Nephron (organoid): ENCODE measurements around the gene COX19.

Source experiments
- H3K27ac Mint-ChIP-seq, 3 experiments: 2 replicates each; pipeline ENCODE4 v1.8.0; 2020; ENCODE audit warnings: mixed read lengths in 3 of 3, mild to moderate bottlenecking in 2 of 3, moderate library complexity in 1 of 3
- H3K27me3 Mint-ChIP-seq: 2 replicates; pipeline ENCODE4 v1.8.0; 2021; ENCODE audit warnings: low read depth, mild to moderate bottlenecking, moderate library complexity, mixed read lengths
- H3K36me3 Mint-ChIP-seq: 2 replicates; pipeline ENCODE4 v1.8.0; 2020; ENCODE audit warnings: low read depth, mixed read lengths
- H3K4me1 Mint-ChIP-seq: 2 replicates; pipeline ENCODE4 v1.8.0; 2020; ENCODE audit warnings: mixed read lengths
- H3K4me3 Mint-ChIP-seq, 3 experiments: 2 replicates each; pipeline ENCODE4 v1.8.0; 2020; ENCODE audit warnings: mild to moderate bottlenecking in 3 of 3, mixed read lengths in 3 of 3, moderate library complexity in 2 of 3
- H3K9me3 Mint-ChIP-seq: 2 replicates; pipeline ENCODE4 v1.8.0; 2020; ENCODE audit warnings: mixed read lengths
- TF ChIP-seq, protein P1 (sequence below), 3 experiments: fragments of 200-600 bp; sonication (generic); IDR thresholded peaks; one replicate each; pipeline ENCODE4 v1.5.0; 2021; ENCODE audit warnings: antibody characterized with exemption in 3 of 3; ENCODE audit not compliant: unreplicated experiment in 3 of 3

The COX19 gene

DNA sequence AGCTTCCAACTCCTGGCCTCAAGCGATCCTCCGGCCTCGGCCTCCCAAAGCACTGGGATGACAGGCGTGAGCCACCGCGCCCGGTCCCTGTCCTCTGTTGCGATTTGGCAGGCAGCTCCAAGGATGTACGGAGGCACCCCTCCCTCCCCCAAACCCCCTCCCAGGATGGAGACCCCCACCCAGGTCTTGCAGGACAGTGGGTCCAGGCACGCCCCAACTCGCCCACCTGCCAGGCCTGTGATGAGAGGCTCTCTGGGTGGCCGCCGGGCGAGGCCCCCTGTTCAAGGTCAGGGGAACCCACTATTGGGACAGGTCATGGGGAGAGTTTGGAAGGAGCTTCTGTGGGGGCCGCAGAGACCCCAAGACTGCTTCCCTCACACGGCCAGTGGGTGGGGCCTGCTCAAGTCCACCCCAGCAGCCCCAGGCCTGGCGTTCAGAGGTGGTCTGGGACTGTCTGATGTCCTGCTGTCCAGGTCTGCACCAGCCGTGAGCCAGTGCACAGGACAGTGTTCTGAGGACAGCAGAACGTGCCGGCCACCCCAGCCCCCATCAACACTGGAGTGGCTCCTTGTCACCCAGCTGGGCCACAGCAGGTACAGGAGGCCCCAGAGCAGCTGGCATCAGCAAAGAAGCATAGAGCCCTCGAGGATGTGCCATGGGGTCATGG is 23.3 kb downstream of the COX19 start:
- H3K4me1 Mint-ChIP-seq, result no peaks in the 10 kb centered on the region
- H3K27me3 Mint-ChIP-seq, result peaks cover 35% of the 10 kb centered on the region
- H3K36me3 Mint-ChIP-seq, result no peaks in the 10 kb centered on the region
- H3K4me3 Mint-ChIP-seq, result peak overlapping the region in 1 of 3 experiments; percentile 52
- no peaks in the 10 kb centered on the region for H3K9me3 Mint-ChIP-seq
- TF ChIP-seq, protein P1, sequence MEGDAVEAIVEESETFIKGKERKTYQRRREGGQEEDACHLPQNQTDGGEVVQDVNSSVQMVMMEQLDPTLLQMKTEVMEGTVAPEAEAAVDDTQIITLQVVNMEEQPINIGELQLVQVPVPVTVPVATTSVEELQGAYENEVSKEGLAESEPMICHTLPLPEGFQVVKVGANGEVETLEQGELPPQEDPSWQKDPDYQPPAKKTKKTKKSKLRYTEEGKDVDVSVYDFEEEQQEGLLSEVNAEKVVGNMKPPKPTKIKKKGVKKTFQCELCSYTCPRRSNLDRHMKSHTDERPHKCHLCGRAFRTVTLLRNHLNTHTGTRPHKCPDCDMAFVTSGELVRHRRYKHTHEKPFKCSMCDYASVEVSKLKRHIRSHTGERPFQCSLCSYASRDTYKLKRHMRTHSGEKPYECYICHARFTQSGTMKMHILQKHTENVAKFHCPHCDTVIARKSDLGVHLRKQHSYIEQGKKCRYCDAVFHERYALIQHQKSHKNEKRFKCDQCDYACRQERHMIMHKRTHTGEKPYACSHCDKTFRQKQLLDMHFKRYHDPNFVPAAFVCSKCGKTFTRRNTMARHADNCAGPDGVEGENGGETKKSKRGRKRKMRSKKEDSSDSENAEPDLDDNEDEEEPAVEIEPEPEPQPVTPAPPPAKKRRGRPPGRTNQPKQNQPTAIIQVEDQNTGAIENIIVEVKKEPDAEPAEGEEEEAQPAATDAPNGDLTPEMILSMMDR (IDR thresholded peaks at IDR 0.05; ENCODE audit: unreplicated experiment in 3 of 3), result no peak
- no peak overlapping the region for H3K27ac Mint-ChIP-seq

DNA sequence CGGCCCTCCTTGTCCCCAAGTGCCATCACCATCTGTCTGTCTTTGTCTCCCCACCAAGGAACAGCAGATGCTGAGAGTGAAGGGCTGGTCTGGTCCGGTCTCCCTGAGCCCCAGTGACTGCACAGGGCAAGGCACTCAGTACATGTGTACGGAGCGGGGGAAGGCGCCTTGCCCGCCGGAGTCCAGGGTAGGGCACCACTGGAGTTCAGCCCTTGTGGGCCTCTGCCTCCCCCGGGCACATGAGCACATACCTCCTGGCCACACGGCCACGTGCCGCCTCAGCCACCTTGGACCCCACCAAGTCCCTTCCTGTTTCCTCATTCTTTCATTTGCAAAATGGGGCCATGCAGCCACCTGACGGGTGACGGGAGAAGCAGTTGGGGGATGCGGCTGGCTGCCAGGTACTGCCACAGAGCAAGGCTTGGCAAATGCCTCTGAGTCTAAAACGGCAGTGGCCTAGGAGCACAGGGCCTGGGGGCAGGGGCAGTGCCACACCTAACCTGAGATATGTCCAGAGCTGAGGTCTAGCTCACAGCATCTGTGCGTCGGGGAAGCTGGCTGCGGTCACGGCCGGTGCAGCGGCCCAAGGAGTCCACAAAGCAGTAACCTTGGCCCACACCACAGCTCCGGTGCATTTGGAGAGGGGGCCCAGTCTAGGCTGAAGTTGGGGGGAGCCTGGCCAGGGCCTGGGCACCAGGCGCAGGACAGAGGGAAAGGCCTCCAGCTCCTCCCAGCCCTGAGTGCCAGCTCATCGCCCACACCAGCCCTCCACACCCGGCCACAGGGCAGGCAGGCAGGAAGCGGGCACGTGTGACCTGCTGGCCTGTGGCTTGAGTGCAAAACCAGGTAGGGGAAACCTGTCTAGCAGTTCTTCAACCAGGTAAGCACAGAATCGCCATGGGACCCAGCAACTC is 26.1 kb downstream of the COX19 start:
- Mint-ChIP-seq H3K27ac (no peak overlapping the region), H3K27me3 (peaks cover 20% of the 10 kb centered on the region), H3K9me3 (no peaks in the 10 kb centered on the region), H3K4me1 (no peaks in the 10 kb centered on the region), H3K36me3 (no peaks in the 10 kb centered on the region), H3K4me3 (no peak overlapping the region)
- TF ChIP-seq, protein P1 (IDR thresholded peaks at IDR 0.05; ENCODE audit: unreplicated experiment in 3 of 3), result no peak

DNA sequence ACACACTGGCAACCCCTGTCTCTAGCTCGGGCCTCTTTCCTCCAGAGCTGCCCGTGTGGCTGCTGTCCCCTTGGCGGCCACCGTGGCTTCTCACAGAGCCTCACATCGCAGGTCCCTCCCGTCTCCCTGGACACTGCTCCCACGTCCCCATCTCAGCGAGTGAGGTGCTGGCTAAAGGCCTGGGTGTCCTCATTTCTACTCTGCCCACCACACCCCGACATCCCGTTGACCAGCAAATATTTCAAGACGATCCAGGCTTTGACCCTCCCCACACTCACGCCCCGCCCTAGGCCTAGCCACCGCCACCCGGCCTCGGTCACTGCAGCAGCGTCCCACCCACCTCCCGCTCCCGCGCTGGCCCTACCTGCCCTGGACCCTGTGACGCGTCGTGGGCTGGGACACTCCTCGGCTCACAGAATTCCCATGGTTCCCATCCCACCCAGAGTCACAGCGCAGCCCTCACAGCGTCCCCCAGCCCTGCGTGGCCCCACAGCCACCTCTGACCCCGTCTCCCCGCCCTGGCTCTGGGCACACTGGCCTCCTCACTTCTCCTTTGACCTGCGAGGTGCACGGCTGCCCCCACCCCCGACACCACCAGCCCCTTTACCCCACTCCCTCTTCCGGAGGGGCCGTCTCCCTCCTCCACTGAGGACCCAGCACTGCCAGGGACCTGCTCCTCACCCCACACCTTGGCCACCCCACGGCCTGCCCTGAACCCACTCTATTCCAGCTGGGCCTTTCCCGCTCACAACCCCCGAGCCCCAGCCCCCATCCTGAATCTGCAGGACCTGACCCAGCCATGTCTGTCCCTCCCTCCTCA is 27.7 kb downstream of the COX19 start:
- Mint-ChIP-seq H3K9me3 (no peaks in the 10 kb centered on the region), H3K4me1 (no peaks in the 10 kb centered on the region), H3K4me3 (no peak overlapping the region), H3K27ac (no peak overlapping the region), H3K36me3 (no peaks in the 10 kb centered on the region), H3K27me3 (peaks cover 23% of the 10 kb centered on the region)
- TF ChIP-seq, protein P1 (IDR thresholded peaks at IDR 0.05; ENCODE audit: unreplicated experiment in 3 of 3), result no peak

GRCh38 chr7:946256-946996 is 28.9 kb downstream of the COX19 start:
- TF ChIP-seq, protein P1 (IDR thresholded peaks at IDR 0.05; ENCODE audit: unreplicated experiment in 3 of 3), result no peak

DNA sequence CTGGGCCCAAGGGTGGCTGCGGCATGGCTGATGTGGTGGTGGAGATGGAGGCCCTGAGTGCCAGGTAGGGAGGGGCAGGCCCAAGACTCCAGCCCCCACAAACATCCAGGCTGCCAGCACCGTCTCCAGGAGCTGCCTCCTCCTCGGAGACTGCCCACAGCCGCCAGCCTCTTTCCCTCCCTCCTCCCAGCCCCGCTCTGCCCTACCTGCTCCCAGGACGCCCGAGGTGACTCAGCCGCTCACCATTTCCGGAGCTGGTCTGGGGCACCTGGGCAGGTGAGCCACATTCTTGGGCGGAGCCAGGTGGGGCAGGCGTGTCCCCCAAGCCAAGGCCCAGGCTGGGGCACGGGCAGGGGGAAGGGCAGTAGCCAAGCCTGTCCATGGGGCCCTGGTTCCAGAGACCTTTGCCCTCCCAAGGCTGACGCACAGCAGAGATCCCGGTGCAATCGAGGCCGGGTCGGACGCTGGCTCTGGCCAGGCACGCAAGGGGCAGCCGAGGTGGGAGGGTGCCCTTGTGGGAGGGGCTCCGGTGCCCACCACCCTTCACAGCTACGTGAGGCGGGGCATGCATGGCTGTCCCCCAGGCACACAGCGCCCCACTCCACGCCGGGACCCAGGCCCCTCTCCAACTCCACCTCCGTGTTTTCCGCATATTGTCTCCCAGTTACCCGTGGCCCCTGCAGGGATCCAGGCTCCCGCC is 29.6 kb downstream of the COX19 start:
- Mint-ChIP-seq H3K27ac (peak overlapping the region in 1 of 3 experiments; percentile 71), H3K27me3 (peaks cover 35% of the 10 kb centered on the region), H3K9me3 (peaks cover 4% of the 10 kb centered on the region), H3K36me3 (no peaks in the 10 kb centered on the region), H3K4me1 (no peaks in the 10 kb centered on the region), H3K4me3 (no peak overlapping the region)
- TF ChIP-seq, protein P1 (IDR thresholded peaks at IDR 0.05; ENCODE audit: unreplicated experiment in 3 of 3), result no peak

More at GRCh38 chr7:946256-946996, 28.9 kb downstream of the COX19 start:
- H3K9me3 Mint-ChIP-seq, result peaks cover 4% of the 10 kb centered on the region
- H3K27me3 Mint-ChIP-seq, result peaks cover 31% of the 10 kb centered on the region
- no peaks in the 10 kb centered on the region for H3K4me1 Mint-ChIP-seq
- no peak overlapping the region for H3K27ac Mint-ChIP-seq
- no peak overlapping the region for H3K4me3 Mint-ChIP-seq
- no peaks in the 10 kb centered on the region for H3K36me3 Mint-ChIP-seq
